GM12892 (cell line): ENCODE data around the gene DDX49.

ENCODE experiments used
- POLR2A ChIP-seq: IDR thresholded peaks from 2 replicates; pipeline ENCODE4 v1.6.1; 2011; ENCODE audit warnings: low read depth, low read length, control low read depth
- POLR2AphosphoS5 ChIP-seq: IDR thresholded peaks from 2 replicates; pipeline ENCODE4 v1.6.1; 2011; ENCODE audit warnings: low read depth, low read length, control low read depth

GRCh38 chr19:18921593-18921992 lies 2.1 kb downstream of the DDX49 start:
- TF ChIP-seq POLR2A (no peak), POLR2AphosphoS5 (no peak)
